Measurements from ENCODE around the gene RDH12.
A peak's percentile ranks its signal among the peaks of the same experiment; 100 is the strongest.

RDH12 gene

GRCh38 chr14:67694791-67695393 is 6.8 kb upstream of the RDH12 start:
- TF ChIP-seq CTCF (IDR thresholded peaks at IDR 0.05; ENCODE audit: insufficient read depth, low read length) (no peak), POLR2AphosphoS5 (IDR thresholded peaks at IDR 0.05; ENCODE audit: low read depth) (no peak), GABPA (IDR thresholded peaks at IDR 0.05; ENCODE audit: low read depth) (no peak), SPI1 (IDR thresholded peaks at IDR 0.05; ENCODE audit: borderline replicate concordance, low read depth) (no peak)
- TF ChIP-seq, protein P1, sequence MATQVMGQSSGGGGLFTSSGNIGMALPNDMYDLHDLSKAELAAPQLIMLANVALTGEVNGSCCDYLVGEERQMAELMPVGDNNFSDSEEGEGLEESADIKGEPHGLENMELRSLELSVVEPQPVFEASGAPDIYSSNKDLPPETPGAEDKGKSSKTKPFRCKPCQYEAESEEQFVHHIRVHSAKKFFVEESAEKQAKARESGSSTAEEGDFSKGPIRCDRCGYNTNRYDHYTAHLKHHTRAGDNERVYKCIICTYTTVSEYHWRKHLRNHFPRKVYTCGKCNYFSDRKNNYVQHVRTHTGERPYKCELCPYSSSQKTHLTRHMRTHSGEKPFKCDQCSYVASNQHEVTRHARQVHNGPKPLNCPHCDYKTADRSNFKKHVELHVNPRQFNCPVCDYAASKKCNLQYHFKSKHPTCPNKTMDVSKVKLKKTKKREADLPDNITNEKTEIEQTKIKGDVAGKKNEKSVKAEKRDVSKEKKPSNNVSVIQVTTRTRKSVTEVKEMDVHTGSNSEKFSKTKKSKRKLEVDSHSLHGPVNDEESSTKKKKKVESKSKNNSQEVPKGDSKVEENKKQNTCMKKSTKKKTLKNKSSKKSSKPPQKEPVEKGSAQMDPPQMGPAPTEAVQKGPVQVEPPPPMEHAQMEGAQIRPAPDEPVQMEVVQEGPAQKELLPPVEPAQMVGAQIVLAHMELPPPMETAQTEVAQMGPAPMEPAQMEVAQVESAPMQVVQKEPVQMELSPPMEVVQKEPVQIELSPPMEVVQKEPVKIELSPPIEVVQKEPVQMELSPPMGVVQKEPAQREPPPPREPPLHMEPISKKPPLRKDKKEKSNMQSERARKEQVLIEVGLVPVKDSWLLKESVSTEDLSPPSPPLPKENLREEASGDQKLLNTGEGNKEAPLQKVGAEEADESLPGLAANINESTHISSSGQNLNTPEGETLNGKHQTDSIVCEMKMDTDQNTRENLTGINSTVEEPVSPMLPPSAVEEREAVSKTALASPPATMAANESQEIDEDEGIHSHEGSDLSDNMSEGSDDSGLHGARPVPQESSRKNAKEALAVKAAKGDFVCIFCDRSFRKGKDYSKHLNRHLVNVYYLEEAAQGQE (IDR thresholded peaks at IDR 0.05; ENCODE audit: insufficient replicate concordance, low read depth) = no peak
- peak in 1 of 2 experiments; percentile 15 for DNase-seq (ENCODE audit: low read depth in 1 of 2, low spot score in 1 of 2)
- H3K4me3 ChIP-seq (replicated peaks; ENCODE audit: insufficient read depth, low read length) = peak overlapping the region; percentile 77
- no peak overlapping the region for H3K27ac ChIP-seq (replicated peaks)
- no peaks in the 10 kb centered on the region for H3K27me3 ChIP-seq (ENCODE audit: insufficient read depth, poor library complexity, severe bottlenecking)

GRCh38 chr14:67695394-67695949 is 6.2 kb upstream of the RDH12 start, which contains the start of gene RDH11:
RDH11 (minus strand) TSS chr14:67695764; CDS start chr14:67695703, 61 bp downstream.
- Histone ChIP-seq H3K4me3 (replicated peaks; ENCODE audit: insufficient read depth, low read length) (peak within 1 kb of the TSS; percentile 77), H3K27me3 (ENCODE audit: insufficient read depth, poor library complexity, severe bottlenecking) (no peaks in the 10 kb centered on the region), H3K27ac (replicated peaks) (no peak within 1 kb of the TSS)
- DNase-seq (ENCODE audit: low read depth in 1 of 2, low spot score in 1 of 2) = peak; percentile 51 to 88
- TF ChIP-seq POLR2AphosphoS5 (IDR thresholded peaks at IDR 0.05; ENCODE audit: low read depth) (0 out of 2 replicates have a peak, but pooled peaks have one; percentile 44), CTCF (IDR thresholded peaks at IDR 0.05; ENCODE audit: insufficient read depth, low read length) (no peak)

DNA sequence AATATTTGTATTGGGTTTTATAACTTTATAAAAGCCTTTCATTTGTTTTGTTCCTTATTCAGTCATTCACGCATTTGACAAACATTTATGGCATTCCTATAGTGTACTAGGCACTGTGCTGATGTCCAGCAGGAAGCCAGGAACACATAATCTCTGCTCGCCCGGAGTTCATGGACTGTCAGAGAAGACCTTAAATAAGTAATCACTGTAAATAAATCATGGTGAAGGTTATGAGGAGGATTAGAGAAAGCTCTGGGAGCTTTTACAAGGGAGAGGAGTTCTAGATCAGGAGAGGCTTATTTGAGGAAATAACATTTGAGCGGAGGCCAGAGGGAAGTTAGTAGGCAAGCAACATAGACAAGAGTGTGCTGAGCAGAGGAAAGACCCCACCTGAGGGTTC is 4.7 kb upstream of the RDH12 start:
- TF ChIP-seq SPI1 (IDR thresholded peaks at IDR 0.05; ENCODE audit: borderline replicate concordance, low read depth) = no peak
- TF ChIP-seq POLR2AphosphoS5 (IDR thresholded peaks at IDR 0.05; ENCODE audit: low read depth) = no peak
- TF ChIP-seq GABPA (IDR thresholded peaks at IDR 0.05; ENCODE audit: low read depth) = no peak
- TF ChIP-seq, protein P1 (IDR thresholded peaks at IDR 0.05; ENCODE audit: insufficient replicate concordance, low read depth) = no peak
- no peak for TF ChIP-seq CTCF (IDR thresholded peaks at IDR 0.05; ENCODE audit: insufficient read depth, low read length)
- H3K27me3 ChIP-seq (ENCODE audit: insufficient read depth, poor library complexity, severe bottlenecking) = no peaks in the 10 kb centered on the region
- no peak overlapping the region for H3K27ac ChIP-seq (replicated peaks)
- no peak overlapping the region for H3K4me3 ChIP-seq (replicated peaks; ENCODE audit: insufficient read depth, low read length)
- DNase-seq (ENCODE audit: low read depth in 1 of 2, low spot score in 1 of 2) = no peak
